Panc1 (cell line): ENCODE data around the gene SUV39H1. TPM values are rescaled to one million over a fixed set of nuclear protein-coding genes. Genes with fewer than 3 reads are reported as not detected.
"Not testable (repeated sequence)": the region's sequence is repeated elsewhere in the genome, so short reads cannot be mapped to it uniquely, and the experiment has no call there.

Source experiments
- ATAC-seq: fragments of 200-7000 bp; cut with Tn5 transposase; 2 replicates; pipeline ENCODE4 v1.9.1; 2020; ENCODE audit warnings: mild to moderate bottlenecking, moderate library complexity
- BruUV-seq: library from RNA; stranded (reverse); fragments of 400-500 nt; replicated peaks from 2 replicates; lab custom pipeline; 2021; lab: Mats Ljungman, UMichigan
- CTCF ChIA-PET: fragments of 300-600 bp; sonication (Branson Sonifier 250); formaldehyde crosslinking; loops from one replicate; lab custom pipeline; 2022; ENCODE audit warnings: antibody characterized with exemption; lab: Charles Lee
- POLR2A ChIA-PET: fragments of 300-600 bp; sonication (Branson Sonifier 250); formaldehyde crosslinking; loops from one replicate; lab custom pipeline; 2022; ENCODE audit warnings: antibody characterized with exemption; lab: Charles Lee
- DNase-seq: peaks from one replicate; pipeline ENCODE4 v3.0.0-alpha.2; 2010; ENCODE audit warnings: low read depth, low spot score
- H3K27ac ChIP-seq: 2 replicates; pipeline ENCODE4 v1.5.1; 2011; ENCODE audit warnings: mild to moderate bottlenecking, low read length, inconsistent platforms
- H3K27me3 ChIP-seq: fragments of 200-500 bp; sonication (Bioruptor generic); 2 replicates; pipeline ENCODE4 v1.6.0; 2014; ENCODE audit warnings: low read length, inconsistent platforms; ENCODE audit not compliant: control insufficient read depth, insufficient read depth
- H3K36me3 ChIP-seq: fragments of 200-500 bp; sonication (Bioruptor generic); 2 replicates; pipeline ENCODE4 v1.5.1; 2014; ENCODE audit warnings: inconsistent platforms, mild to moderate bottlenecking, low read length, moderate library complexity; ENCODE audit not compliant: control insufficient read depth, insufficient read depth
- H3K4me1 ChIP-seq: 2 replicates; pipeline ENCODE4 v1.5.1; 2011; ENCODE audit warnings: inconsistent platforms, mild to moderate bottlenecking, low read length, moderate library complexity; ENCODE audit not compliant: control insufficient read depth, insufficient read depth
- H3K4me3 ChIP-seq, 2 experiments: 2 replicates each; pipeline ENCODE4 v1.5.1; 2011 to 2012; ENCODE audit warnings: low read depth in 2 of 2, low read length in 2 of 2, mild to moderate bottlenecking in 2 of 2, inconsistent platforms in 1 of 2, moderate library complexity in 1 of 2
- H3K9me3 ChIP-seq: fragments of 200-500 bp; sonication (Bioruptor generic); 2 replicates; pipeline ENCODE4 v1.5.1; 2014; ENCODE audit warnings: low read depth, mild to moderate bottlenecking, inconsistent platforms, low read length, moderate library complexity; ENCODE audit not compliant: control insufficient read depth, insufficient read depth
- CTCF ChIP-seq: fragments of 450-650 bp; IDR thresholded peaks from 2 replicates; pipeline ENCODE4 v1.5.1; 2017; ENCODE audit warnings: mild to moderate bottlenecking
- POLR2AphosphoS5 ChIP-seq: IDR thresholded peaks from 2 replicates; pipeline ENCODE4 v1.6.1; 2012; ENCODE audit warnings: mild to moderate bottlenecking, low read depth, low read length, moderate library complexity
- REST ChIP-seq, 2 experiments: IDR thresholded peaks; 2 replicates each; pipeline ENCODE4 v1.6.1; 2011 to 2012; ENCODE audit warnings: low read depth in 2 of 2, control low read depth in 1 of 2, low read length in 1 of 2, mild to moderate bottlenecking in 1 of 2, moderate library complexity in 1 of 2; ENCODE audit not compliant: insufficient read depth in 1 of 2
- SIN3A ChIP-seq: IDR thresholded peaks from 2 replicates; pipeline ENCODE4 v1.6.1; 2012; ENCODE audit warnings: low read depth, mild to moderate bottlenecking, low read length, moderate library complexity, borderline replicate concordance; ENCODE audit not compliant: insufficient read depth
- TCF7L2 ChIP-seq: IDR thresholded peaks from 2 replicates; pipeline ENCODE4 v1.6.1; 2011; ENCODE audit warnings: mild to moderate bottlenecking, low read depth, low read length, inconsistent platforms
- in situ Hi-C: cut with HindIII; loops from 2 replicates; pipeline ENCODE4 v1.10.0; 2016; ENCODE audit warnings: low sequenced_read_pairs, low pct_unique_long_range_greater_than_20kb
- intact Hi-C: fragments of 100-400 bp; cut with micrococcal nuclease; formaldehyde crosslinking; loops from one replicate; pipeline ENCODE4 v1.10.0; 2022; ENCODE audit not compliant: unreplicated experiment
- total RNA-seq: library from RNA; stranded (reverse); gene quantifications from one replicate; pipeline ENCODE4 v1.2.1, GENCODE V29; 2021; ENCODE audit not compliant: unreplicated experiment

Gene SUV39H1
- total RNA-seq, 1 experiment from 2014 or later: 25.6 TPM

- Histone ChIP-seq H3K27ac (no peak overlapping the region), H3K4me3 (no peak overlapping the region), H3K27me3 (no peaks in the 10 kb centered on the region), H3K4me1 (no peaks in the 10 kb centered on the region), H3K36me3 (no peaks in the 10 kb centered on the region), H3K9me3 (no peaks in the 10 kb centered on the region)
- ChIA-PET CTCF (no interaction called here), POLR2A (no interaction called here)
- in situ Hi-C loops (no loop called here), intact Hi-C loops (no loop called here)
- DNase-seq: no peak
- TF ChIP-seq SIN3A: no peak
- TF ChIP-seq REST (IDR thresholded peaks at IDR 0.05; ENCODE audit: insufficient read depth in 1 of 2, low read depth in 2 of 2, low read length in 1 of 2): no peak
- no peak for TF ChIP-seq POLR2AphosphoS5
- TF ChIP-seq TCF7L2: no peak
- ATAC-seq: no peak; the same call in 1 of the 2 replicates
- BruUV-seq: no TSS peak
Measured at GRCh38 chrX:48666649-48667048, 29.9 kb upstream of the SUV39H1 start.

DNA sequence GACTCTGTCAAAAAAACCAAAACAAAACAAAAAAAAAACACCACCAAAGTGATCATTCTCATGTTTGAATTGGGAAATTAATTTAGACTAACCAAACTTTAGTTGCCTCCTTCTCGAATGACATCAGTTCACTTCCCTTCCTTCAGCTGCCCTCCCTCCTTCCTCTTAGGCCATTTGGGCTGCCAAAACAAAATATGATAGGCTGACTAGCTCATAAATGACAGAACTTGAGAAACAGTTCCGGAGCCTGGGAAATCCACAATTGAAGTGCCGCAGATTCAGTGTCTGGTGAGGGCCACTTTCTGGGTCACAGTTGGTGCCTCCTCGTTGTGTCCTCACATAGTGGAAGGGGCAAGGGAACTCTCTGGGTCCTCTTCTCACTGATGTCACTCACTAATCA lies 29.0 kb upstream of the SUV39H1 start:
- Histone ChIP-seq H3K4me3 (no peak overlapping the region), H3K27ac (no peak overlapping the region), H3K27me3 (no peaks in the 10 kb centered on the region), H3K36me3 (no peaks in the 10 kb centered on the region), H3K9me3 (no peaks in the 10 kb centered on the region), H3K4me1 (no peaks in the 10 kb centered on the region)
- ChIA-PET POLR2A (no interaction called here), CTCF (no interaction called here)
- DNase-seq (no peak), ATAC-seq (no peak)
- no TSS peak for BruUV-seq
- TF ChIP-seq POLR2AphosphoS5 (no peak), CTCF (no peak), SIN3A (no peak), TCF7L2 (no peak), REST (IDR thresholded peaks at IDR 0.05; ENCODE audit: insufficient read depth in 1 of 2, low read depth in 2 of 2, low read length in 1 of 2) (no peak)
- intact Hi-C loops: no loop called here
- in situ Hi-C loops: no loop called here

- POLR2A ChIA-PET, CTCF ChIA-PET, H3K4me1 ChIP-seq, intact Hi-C loops, H3K9me3 ChIP-seq, H3K27ac ChIP-seq, H3K4me3 ChIP-seq, in situ Hi-C loops, BruUV-seq, ATAC-seq, DNase-seq, H3K36me3 ChIP-seq, H3K27me3 ChIP-seq: not testable (repeated sequence)
Measured at GRCh38 chrX:48668187-48668586, 28.3 kb upstream of the SUV39H1 start.
